Cardiac fibroblast (primary cell): ENCODE data around the gene RCOR1.

Experiments used
- DNase-seq, 2 donors: peaks; one replicate each; pipeline versions ENCODE4 v3.0.0 to v3.0.0-alpha.2; 2010; ENCODE audit warnings: low read depth in 2 of 2
- H3K4me3 ChIP-seq, 2 donors: replicated peaks in 1 of 2; 1 replicate in 1 of 2; 2 replicates in 1 of 2; pipeline ENCODE4 v1.5.1; 2011; ENCODE audit warnings: low read depth in 2 of 2, low read length in 2 of 2, mild to moderate bottlenecking in 2 of 2, moderate library complexity in 1 of 2
- TF ChIP-seq, protein P1 (sequence below): IDR thresholded peaks from one replicate; pipeline ENCODE4 v1.5.1; 2011; ENCODE audit warnings: low read depth, mild to moderate bottlenecking, low read length, inconsistent platforms

RCOR1 gene

DNA sequence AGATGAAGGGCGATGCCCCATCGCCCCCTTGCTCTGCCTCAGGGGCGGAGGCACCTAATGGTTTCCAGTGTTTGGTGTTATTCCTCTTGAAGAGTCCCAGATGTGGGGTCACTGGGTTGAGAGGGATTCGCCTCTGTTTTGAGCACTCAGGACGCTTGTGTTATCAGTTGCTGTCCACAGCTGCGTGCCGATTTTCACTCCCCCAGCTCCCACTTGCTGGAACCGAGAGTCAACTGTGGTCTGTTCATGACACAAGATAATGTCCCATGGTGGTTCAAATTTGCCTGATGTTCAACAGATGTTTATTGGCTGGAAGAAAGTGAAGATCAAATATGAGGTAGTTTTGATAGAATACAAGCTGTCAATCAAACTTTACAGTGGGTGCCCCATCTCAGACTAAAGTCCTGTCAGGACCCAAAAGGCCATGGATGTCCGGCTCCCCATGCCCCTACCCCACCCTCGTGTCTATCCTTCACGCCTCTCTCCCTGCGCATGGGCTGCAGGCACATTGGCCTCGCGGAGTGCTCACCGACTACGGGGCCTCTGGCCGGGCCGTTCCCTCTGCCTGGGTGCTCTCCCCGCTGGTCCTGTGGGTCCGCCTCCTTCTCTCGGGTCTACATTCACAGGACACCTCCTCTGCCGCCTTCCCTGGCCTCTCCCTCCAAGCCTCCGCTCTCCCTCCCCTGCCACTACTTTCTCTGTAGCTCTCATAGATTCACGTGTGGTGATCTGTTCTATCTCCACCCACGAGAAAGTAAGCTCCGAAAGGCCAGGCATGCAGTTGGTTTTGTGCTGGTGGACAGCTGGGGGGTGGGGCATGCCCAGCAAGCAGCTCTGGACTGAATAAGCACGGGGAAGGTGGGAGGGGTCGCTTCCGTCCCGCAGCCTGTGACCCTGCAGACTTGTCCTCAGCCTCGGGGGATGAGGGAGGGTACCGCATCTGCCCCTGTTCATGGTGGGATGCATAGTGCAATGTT lies 178.0 kb downstream of the RCOR1 start:
- TF ChIP-seq, protein P1, sequence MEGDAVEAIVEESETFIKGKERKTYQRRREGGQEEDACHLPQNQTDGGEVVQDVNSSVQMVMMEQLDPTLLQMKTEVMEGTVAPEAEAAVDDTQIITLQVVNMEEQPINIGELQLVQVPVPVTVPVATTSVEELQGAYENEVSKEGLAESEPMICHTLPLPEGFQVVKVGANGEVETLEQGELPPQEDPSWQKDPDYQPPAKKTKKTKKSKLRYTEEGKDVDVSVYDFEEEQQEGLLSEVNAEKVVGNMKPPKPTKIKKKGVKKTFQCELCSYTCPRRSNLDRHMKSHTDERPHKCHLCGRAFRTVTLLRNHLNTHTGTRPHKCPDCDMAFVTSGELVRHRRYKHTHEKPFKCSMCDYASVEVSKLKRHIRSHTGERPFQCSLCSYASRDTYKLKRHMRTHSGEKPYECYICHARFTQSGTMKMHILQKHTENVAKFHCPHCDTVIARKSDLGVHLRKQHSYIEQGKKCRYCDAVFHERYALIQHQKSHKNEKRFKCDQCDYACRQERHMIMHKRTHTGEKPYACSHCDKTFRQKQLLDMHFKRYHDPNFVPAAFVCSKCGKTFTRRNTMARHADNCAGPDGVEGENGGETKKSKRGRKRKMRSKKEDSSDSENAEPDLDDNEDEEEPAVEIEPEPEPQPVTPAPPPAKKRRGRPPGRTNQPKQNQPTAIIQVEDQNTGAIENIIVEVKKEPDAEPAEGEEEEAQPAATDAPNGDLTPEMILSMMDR, result no peak
- DNase-seq, result no peak

DNA sequence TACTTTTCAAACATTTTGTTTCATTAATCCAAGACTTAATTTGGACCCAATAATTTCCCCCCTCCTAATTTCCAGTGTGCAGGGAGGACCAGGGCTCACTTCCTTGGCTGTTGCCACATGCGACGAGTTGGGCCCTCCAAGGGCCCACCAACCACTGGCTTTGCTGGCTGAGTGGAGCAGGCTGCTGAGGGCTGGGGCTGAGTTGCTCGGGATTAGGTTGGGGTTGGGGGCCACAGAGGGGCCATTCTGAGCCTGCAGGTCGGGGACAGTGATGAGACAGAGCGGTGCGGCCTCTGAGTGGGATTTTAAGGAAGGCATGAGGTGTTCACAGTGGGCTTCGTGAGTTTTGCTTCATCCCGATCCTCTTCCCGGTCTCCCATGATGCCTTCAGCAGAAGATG lies 178.7 kb downstream of the RCOR1 start:
- TF ChIP-seq, protein P1, result no peak
- DNase-seq, result no peak
- no peak overlapping the region for H3K4me3 ChIP-seq

More for the DNA sequence above, 178.0 kb downstream of the RCOR1 start:
- H3K4me3 ChIP-seq, result no peak overlapping the region

DNA sequence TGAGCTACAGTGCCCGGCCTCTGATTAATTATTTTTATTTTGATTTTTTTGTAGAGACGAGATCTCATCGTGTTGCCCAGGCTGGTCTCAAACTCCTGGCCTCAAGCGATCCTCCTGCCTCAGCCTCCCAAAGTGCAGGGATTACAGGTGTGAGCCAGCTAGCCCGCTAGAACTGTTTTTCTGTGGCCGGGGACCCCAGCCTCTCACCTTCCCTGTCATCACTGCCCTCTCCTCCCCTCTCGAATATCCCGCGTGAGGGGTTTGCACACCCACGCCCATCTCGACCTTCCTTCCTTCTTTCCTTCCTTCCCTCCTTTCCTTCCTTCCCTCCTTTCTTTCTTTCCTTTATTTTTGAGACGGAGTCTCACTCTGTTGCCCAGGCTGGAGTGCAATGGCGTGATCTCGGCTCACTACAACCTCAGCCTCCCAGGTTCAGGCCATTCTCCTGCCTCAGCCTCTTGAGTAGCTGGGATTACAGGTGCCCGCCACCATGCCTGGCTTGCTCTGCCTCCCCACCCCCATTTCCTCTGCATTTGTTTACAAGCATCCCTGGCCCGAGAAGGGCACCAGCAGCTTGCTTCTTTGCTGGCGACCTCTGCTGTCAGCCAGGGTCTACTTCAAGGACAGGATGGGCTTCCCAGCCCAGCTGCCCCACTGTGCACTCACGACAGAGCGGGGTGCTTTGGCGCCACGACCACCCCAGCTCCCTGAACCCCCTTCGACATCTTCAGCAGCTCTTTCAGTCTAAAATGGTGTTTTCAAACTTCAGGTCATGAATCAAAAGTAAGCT lies 180.5 kb downstream of the RCOR1 start:
- no peak overlapping the region for H3K4me3 ChIP-seq
- peak; percentile 34 to 41 for DNase-seq
- TF ChIP-seq, protein P1, result peak; percentile 21

DNA sequence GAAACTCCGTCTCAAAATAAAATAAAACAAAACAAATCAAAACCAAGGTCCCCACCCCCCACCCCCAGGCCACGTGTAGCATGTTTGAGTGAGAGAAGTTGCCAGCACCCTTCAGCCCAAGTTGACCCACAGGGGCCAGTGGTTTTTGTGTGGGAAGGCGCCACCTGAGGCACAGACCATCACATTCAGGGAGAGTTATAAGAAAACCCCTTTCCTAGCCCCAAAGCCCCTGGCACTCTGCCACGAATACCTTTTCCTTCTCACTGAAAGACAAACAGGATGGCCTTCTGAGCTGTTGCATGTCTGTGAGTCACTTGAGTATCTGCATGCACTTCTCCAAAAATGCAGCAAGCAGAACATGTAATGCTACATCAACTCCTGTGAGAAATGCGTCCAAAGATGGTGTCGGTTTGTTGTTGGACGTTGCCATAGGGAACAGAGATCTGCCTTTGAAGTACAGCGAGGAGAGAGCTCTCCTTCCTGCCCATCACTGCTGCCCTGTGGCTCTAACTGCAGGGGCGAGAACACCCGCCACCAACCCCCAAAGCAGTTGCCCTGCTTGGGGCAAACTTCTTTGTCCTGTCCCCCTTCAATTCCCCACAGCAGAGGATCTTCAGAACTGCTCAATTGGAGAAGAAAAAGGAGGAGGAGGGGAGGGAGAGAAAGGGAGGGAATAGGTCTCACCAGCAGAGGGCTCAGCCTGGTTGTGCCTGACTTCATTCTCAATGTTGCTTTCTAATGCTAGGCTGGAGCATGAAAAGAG lies 182.1 kb downstream of the RCOR1 start:
- peak; percentile 71 to 85 for DNase-seq
- TF ChIP-seq, protein P1, result peak; percentile 87
- H3K4me3 ChIP-seq, result no peak overlapping the region

DNA sequence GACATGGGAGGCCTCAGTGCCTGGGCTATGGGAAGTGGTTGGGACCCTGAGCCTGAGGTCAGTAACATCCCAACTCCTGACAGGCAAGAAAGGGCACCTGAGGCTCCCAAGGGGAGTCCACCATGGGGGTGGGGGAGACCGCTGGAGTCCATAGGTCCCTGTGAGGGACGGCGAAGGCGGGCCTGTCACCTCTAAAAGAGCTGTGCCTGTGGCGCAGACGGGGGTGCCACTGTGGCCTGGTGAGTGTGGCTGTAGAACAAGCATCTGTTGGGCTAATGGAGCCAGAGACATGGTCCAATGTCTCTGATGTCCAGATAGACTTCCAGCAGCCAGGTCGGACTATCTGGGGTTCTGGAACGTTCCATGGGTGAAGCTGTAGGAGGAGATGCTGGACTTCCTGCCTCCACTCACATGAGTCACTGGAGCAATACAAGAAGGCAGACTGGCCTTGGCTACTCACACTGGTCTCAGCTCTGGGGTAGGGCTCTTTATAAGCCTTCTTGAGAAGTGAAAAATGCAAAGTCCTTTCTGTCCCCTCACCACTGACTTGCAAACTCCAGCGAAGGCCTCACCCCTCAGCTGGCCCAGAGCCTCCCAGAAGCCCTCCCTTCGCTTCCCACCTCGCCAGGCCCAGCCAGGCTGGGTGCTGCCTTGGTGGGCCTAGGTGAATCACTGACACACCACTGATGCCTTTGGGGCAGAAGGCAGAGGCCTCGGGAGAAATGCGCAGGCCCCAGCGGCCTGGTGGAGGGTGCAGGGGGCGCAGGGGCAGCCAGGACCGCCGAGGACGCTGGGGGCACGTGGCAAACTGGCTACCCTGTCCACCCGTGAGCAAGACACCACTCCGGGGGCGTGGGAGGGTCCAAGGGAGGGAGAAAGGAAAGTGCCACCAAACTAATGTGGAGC lies 183.7 kb downstream of the RCOR1 start:
- DNase-seq, result peak; percentile 79 to 84
- no peak overlapping the region for H3K4me3 ChIP-seq
- TF ChIP-seq, protein P1, result no peak
